Activated CD4-positive, alpha-beta memory T cell treated with anti-CD3 and anti-CD28 coated beads, Interleukin-2, amount 10 ng/mL, durations not matched to agents 7 days and 5 days (primary cell): ENCODE results near the gene DOCK9. TPM values are rescaled to one million over a fixed set of nuclear protein-coding genes. Genes with fewer than 3 reads are reported as not detected.

Experiments
- CTCF ChIA-PET: fragments of 350-600 bp; sonication (Branson Sonifier 250); formaldehyde crosslinking; loops from one replicate; lab custom pipeline; 2021; ENCODE audit warnings: antibody characterized with exemption, inconsistent platforms; lab: Charles Lee
- POLR2A ChIA-PET: fragments of 350-600 bp; sonication (Branson Sonifier 250); formaldehyde crosslinking; loops from one replicate; lab custom pipeline; 2021; ENCODE audit warnings: antibody characterized with exemption; lab: Charles Lee
- DNase-seq: peaks from one replicate; pipeline ENCODE4 v3.0.0-alpha.2; 2020
- H3K27ac Mint-ChIP-seq: one replicate; pipeline ENCODE4 v1.8.0; 2021; ENCODE audit warnings: mild to moderate bottlenecking, mixed read lengths
- H3K27me3 Mint-ChIP-seq: one replicate; pipeline ENCODE4 v1.8.0; 2021; ENCODE audit warnings: mixed read lengths
- H3K36me3 Mint-ChIP-seq: one replicate; pipeline ENCODE4 v1.8.0; 2021; ENCODE audit warnings: low read depth, mixed read lengths
- H3K4me1 Mint-ChIP-seq: one replicate; pipeline ENCODE4 v1.8.0; 2021; ENCODE audit warnings: mixed read lengths
- H3K4me3 Mint-ChIP-seq: one replicate; pipeline ENCODE4 v1.8.0; 2021; ENCODE audit warnings: mild to moderate bottlenecking, mixed read lengths
- H3K9me3 Mint-ChIP-seq: one replicate; pipeline ENCODE4 v1.8.0; 2021; ENCODE audit warnings: mixed read lengths
- total RNA-seq, 2 experiments: library from RNA; stranded (reverse); gene quantifications; one replicate each; pipeline ENCODE4 v1.2.3, GENCODE V29; 2021

Gene DOCK9
- total RNA-seq, 2 experiments from 2014 or later = 86.0 to 87.7 TPM

DNA sequence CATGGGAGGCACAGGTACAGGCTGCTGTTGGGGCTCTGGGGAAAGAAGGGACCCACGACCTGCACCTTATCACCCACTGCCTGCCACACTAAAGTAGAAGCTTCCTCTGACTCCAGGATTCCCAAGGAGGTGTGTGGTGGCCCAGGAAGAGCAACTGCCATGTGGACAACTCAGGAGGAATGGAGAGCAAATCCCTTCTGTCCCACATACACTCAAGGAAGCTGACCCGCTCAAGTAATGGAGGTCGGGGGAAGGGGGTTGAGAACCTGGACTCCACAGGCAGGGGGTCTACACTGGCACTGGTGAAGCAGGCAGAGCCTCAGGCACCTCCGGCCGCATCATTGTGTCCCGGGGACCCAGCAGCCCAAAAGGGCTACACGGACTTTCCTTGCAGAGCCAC, 196.0 kb downstream of the DOCK9 start:
- CTCF ChIA-PET = interaction anchor here (0.6 kb wide), 1 partner anchor 669 kb away, joined by 3 read pairs; no protein-coding TSS in a partner anchor
- Mint-ChIP-seq H3K27ac (no peak overlapping the region), H3K9me3 (no peaks in the 10 kb centered on the region), H3K27me3 (peaks cover 17% of the 10 kb centered on the region), H3K4me3 (no peak overlapping the region), H3K36me3 (no peaks in the 10 kb centered on the region), H3K4me1 (no peaks in the 10 kb centered on the region)
- DNase-seq = no peak
- POLR2A ChIA-PET = no interaction called here

- Mint-ChIP-seq H3K9me3 (no peaks in the 10 kb centered on the region), H3K4me1 (no peaks in the 10 kb centered on the region), H3K36me3 (no peaks in the 10 kb centered on the region), H3K4me3 (no peak overlapping the region), H3K27me3 (peaks cover 12% of the 10 kb centered on the region), H3K27ac (no peak overlapping the region)
- POLR2A ChIA-PET = no interaction called here
- CTCF ChIA-PET = interaction anchor here (0.6 kb wide), 1 partner anchor 670 kb away, joined by 3 read pairs; no protein-coding TSS in a partner anchor
- no peak for DNase-seq
Observed at GRCh38 chr13:98781470-98781869, 196.4 kb downstream of the DOCK9 start.

DNA sequence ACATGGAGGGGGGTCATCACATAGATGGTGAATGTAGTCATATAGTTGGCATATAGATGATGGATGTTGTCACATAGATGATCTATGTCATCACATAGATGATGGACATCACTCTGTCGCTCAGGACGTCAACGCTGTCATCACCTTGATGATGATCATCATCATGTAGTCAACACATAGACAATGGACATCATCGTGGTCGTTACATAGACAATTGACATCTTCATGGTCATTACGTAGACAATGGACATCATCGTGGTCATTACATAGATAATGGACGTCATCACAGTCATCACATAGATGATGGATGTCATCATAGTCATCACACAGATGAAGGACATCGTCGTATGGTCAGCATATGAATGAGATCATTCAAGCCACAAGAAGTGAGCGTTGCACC, 196.8 kb downstream of the DOCK9 start:
- DNase-seq = no peak
- Mint-ChIP-seq H3K36me3 (no peaks in the 10 kb centered on the region), H3K4me1 (no peaks in the 10 kb centered on the region), H3K4me3 (no peak overlapping the region), H3K27ac (no peak overlapping the region), H3K9me3 (no peaks in the 10 kb centered on the region), H3K27me3 (peaks cover 12% of the 10 kb centered on the region)
- POLR2A ChIA-PET = no interaction called here
- CTCF ChIA-PET = interaction anchor here (0.8 kb wide), 1 partner anchor 12 kb away, joined by 3 read pairs; no protein-coding TSS in a partner anchor

GRCh38 chr13:98780451-98780850, 197.4 kb downstream of the DOCK9 start:
- Mint-ChIP-seq H3K27ac (no peak overlapping the region), H3K36me3 (no peaks in the 10 kb centered on the region), H3K4me3 (no peak overlapping the region), H3K27me3 (peaks cover 12% of the 10 kb centered on the region), H3K9me3 (no peaks in the 10 kb centered on the region), H3K4me1 (no peaks in the 10 kb centered on the region)
- POLR2A ChIA-PET = no interaction called here
- CTCF ChIA-PET = interaction anchor here (0.8 kb wide), 1 partner anchor 12 kb away, joined by 3 read pairs; no protein-coding TSS in a partner anchor
- DNase-seq = no peak

- no peak overlapping the region for H3K27ac Mint-ChIP-seq
- H3K36me3 Mint-ChIP-seq = no peaks in the 10 kb centered on the region
- no peak overlapping the region for H3K4me3 Mint-ChIP-seq
- no peaks in the 10 kb centered on the region for H3K9me3 Mint-ChIP-seq
- CTCF ChIA-PET = no interaction called here
- no peak for DNase-seq
- POLR2A ChIA-PET = interaction anchor here (0.6 kb wide), 1 partner anchor 159 kb away, joined by 3 read pairs; no protein-coding TSS in a partner anchor
- peaks cover 12% of the 10 kb centered on the region for H3K27me3 Mint-ChIP-seq
- H3K4me1 Mint-ChIP-seq = no peaks in the 10 kb centered on the region
Observed at GRCh38 chr13:98779695-98780094, 198.2 kb downstream of the DOCK9 start.

DNA sequence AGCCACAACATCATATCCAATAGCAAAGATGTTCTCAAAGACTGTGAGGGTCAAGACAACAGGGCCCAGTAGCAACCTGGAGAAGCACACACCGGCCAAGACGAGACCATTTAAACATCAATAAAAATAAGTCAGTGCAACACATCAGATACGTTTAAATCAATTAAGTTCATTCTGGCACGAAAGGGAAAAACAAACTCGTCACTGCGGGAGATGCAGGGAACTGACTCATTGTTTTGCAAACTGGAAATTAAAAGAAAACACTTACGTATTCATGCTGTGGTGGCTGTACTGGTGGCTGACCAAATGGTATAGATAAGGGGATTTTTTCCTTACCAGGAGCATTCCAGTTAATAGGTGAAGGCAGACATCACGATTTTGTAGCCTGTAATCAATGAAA, 199.1 kb downstream of the DOCK9 start:
- Mint-ChIP-seq H3K27me3 (peaks cover 12% of the 10 kb centered on the region), H3K27ac (no peak overlapping the region), H3K4me3 (no peak overlapping the region), H3K36me3 (no peaks in the 10 kb centered on the region), H3K9me3 (no peaks in the 10 kb centered on the region), H3K4me1 (no peaks in the 10 kb centered on the region)
- ChIA-PET POLR2A (no interaction called here), CTCF (no interaction called here)
- no peak for DNase-seq

DNA sequence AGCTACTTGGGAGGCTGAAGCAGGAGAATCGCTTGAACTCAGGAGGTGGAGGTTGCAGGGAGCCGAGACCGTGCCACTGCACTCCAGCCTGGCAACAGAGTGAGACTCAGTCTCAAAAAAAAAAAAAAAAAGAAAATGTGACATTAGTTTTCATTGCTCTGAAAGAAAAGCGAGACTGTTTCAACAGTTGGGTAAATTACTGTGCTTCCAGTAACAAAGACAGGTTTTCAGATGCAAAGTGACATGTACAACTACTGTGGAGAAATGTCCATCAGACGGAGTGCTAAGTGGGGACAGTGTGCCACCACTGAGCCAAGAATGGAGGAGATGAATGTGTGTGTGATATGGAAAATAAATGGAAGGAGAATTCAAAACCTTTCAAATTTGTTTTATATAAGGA, 201.2 kb downstream of the DOCK9 start:
- peaks cover 1% of the 10 kb centered on the region for H3K36me3 Mint-ChIP-seq
- POLR2A ChIA-PET = no interaction called here
- CTCF ChIA-PET = no interaction called here
- H3K4me1 Mint-ChIP-seq = no peaks in the 10 kb centered on the region
- peaks cover 12% of the 10 kb centered on the region for H3K27me3 Mint-ChIP-seq
- H3K27ac Mint-ChIP-seq = no peak overlapping the region
- no peak overlapping the region for H3K4me3 Mint-ChIP-seq
- DNase-seq = no peak
- peaks cover under 1% of the 10 kb centered on the region for H3K9me3 Mint-ChIP-seq

DNA sequence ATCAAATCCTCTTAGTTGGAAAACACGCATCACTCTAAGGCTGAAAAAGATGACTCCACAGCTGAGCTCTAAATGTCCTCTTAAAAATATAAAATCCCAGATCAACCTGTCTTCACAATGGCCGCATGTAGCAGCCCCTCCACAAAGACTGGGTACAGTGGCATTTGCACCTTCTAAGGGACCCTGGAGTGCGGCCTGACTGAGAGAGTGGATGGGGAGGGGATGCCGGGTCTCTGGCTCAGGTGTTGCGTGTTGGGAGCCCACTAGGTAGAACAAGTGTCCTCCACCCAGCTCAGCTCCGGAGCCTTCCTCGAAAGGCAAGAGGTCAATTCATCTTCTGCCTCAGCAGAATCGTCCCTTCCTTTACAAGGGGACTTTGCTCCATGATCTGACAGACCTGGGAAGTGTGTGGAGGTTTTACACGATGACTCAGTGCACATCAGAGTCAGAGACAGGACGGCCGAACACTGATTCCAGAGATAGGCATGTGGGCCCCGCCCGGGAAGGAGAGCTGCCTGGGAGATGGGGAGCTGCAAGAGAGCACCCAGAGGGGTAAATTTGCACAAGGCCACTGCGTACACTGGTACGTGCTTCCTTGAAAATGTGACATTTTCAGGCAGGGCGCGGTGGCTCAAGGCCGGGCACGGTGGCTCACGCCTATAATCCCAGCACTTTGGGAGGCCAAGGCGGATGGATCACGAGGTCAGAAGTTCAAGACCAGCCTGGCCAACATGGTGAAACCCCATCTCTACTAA, 201.8 kb downstream of the DOCK9 start:
- H3K9me3 Mint-ChIP-seq = peaks cover 7% of the 10 kb centered on the region
- CTCF ChIA-PET = no interaction called here
- no peak for DNase-seq
- no peak overlapping the region for H3K27ac Mint-ChIP-seq
- no peak overlapping the region for H3K4me3 Mint-ChIP-seq
- POLR2A ChIA-PET = no interaction called here
- peaks cover 10% of the 10 kb centered on the region for H3K27me3 Mint-ChIP-seq
- H3K36me3 Mint-ChIP-seq = peaks cover 5% of the 10 kb centered on the region
- no peaks in the 10 kb centered on the region for H3K4me1 Mint-ChIP-seq

- POLR2A ChIA-PET = no interaction called here
- CTCF ChIA-PET = no interaction called here
- H3K4me1 Mint-ChIP-seq = no peaks in the 10 kb centered on the region
- H3K27ac Mint-ChIP-seq = no peak overlapping the region
- peaks cover 9% of the 10 kb centered on the region for H3K27me3 Mint-ChIP-seq
- H3K9me3 Mint-ChIP-seq = peaks cover 9% of the 10 kb centered on the region
- no peak for DNase-seq
- peaks cover 5% of the 10 kb centered on the region for H3K36me3 Mint-ChIP-seq
- H3K4me3 Mint-ChIP-seq = no peak overlapping the region
Observed at GRCh38 chr13:98775386-98775785, 202.5 kb downstream of the DOCK9 start.

GRCh38 chr13:98774776-98775175, 203.1 kb downstream of the DOCK9 start:
- Mint-ChIP-seq H3K4me1 (no peaks in the 10 kb centered on the region), H3K36me3 (peaks cover 5% of the 10 kb centered on the region), H3K4me3 (no peak overlapping the region), H3K27ac (no peak overlapping the region), H3K27me3 (peaks cover 14% of the 10 kb centered on the region), H3K9me3 (peaks cover 15% of the 10 kb centered on the region)
- DNase-seq = no peak
- ChIA-PET CTCF (no interaction called here), POLR2A (no interaction called here)

DNA sequence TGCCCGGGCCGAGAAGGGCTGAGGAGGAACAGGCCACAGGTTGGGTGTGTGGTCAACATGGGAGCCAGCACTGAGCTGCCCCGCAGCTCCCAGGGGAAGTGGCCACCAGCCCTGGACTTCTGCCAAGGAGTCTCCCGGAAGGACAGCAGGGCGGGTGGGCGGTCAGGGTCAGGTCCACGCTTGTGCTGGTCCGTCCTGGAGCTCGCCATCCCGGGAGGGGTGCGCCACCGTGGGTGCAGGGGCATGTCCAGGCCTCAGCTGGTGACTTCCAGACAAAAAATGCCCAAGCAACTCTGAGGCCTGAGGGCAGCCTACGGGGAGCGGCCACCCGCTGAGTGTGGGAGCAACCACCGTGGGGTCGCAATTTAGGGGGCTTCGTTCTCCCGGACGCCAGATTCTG, 203.9 kb downstream of the DOCK9 start:
- Mint-ChIP-seq H3K4me3 (no peak overlapping the region), H3K36me3 (peaks cover 5% of the 10 kb centered on the region), H3K27ac (no peak overlapping the region), H3K4me1 (no peaks in the 10 kb centered on the region), H3K9me3 (peaks cover 24% of the 10 kb centered on the region), H3K27me3 (peaks cover 12% of the 10 kb centered on the region)
- ChIA-PET CTCF (no interaction called here), POLR2A (no interaction called here)
- no peak for DNase-seq

DNA sequence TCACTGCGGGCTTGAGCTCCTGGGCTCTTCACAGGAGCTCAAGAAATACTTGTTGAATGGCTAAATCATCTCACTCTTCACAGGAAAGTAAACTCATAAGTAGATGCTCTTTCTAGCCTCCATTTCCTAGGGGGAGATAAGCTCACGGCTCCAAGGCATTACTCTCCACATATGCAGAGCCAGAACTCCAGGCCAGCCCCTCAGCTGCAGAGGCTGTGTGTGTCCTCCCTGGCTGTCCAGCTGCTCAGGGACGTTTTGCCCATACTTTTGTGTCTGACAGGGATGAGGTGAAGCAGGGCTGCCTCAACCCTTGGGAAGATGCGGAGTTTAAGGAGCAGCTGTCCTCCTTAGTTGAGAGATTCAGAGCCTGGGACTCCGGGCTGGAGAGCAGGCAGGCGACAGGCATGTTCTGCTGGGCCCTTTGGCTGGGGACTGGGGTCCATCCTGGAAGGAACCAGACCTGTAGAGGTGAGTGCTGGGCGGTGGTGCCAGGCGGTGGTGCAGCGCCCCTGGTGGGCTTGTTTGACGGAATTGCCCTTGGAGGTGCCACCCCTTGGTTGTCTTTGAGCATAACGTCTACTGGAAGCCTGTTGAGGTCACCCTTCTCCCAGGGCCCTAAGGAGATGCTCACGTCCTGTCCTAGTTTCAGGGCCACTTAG, 204.9 kb downstream of the DOCK9 start:
- ChIA-PET CTCF (no interaction called here), POLR2A (no interaction called here)
- Mint-ChIP-seq H3K36me3 (peaks cover 5% of the 10 kb centered on the region), H3K4me1 (no peaks in the 10 kb centered on the region), H3K27me3 (peaks cover 6% of the 10 kb centered on the region), H3K9me3 (peaks cover 26% of the 10 kb centered on the region), H3K4me3 (no peak overlapping the region), H3K27ac (no peak overlapping the region)
- no peak for DNase-seq

DNA sequence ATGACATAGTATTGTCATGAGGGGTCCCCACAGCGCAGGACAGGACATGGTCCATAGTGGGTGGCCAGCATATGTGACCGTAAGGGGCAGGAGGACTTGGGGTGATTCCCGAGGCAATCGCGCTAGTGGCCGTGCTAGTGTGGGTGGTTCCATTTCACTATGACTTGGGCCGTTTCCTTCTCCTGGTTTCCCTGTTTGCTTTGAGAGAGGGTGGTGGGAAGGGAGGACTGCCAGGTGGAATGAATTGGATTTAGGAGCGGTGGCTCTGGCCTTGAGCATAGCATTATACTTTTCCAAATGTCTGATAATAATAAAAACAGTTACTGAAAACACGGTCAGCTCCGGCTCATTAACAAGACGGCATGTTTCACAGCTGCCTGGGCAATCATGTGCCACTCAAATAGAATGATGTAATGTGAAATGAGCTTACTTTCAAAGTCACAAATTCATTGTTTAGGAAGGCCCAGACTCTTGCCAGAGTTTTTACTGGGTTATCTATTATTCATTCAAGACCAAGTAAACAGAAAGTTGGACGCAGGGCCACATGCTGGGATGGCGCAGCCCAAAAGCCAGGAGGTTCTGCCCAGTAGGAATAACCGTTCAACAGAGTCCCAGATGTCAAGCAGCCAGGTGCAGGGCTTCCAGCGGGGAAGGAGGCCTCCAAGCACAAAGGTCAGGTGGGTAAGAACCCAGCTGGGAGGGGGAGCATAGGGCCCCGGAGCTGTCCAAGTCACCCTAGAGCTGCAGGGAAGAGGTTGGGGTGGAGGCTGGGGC, 205.8 kb downstream of the DOCK9 start:
- H3K27ac Mint-ChIP-seq = no peak overlapping the region
- H3K4me3 Mint-ChIP-seq = no peak overlapping the region
- DNase-seq = no peak
- H3K36me3 Mint-ChIP-seq = peaks cover 5% of the 10 kb centered on the region
- peaks cover 27% of the 10 kb centered on the region for H3K9me3 Mint-ChIP-seq
- ChIA-PET CTCF (interaction anchor here (1.4 kb wide), 1 partner anchor 326 kb away, joined by 3 read pairs; no protein-coding TSS in a partner anchor), POLR2A (no interaction called here)
- H3K27me3 Mint-ChIP-seq = peaks cover 5% of the 10 kb centered on the region
- H3K4me1 Mint-ChIP-seq = no peaks in the 10 kb centered on the region
